GM08714 (cell line): ENCODE measurements around the gene ABCC1.
"Not testable (repeated sequence)": the region's sequence is repeated elsewhere in the genome, so short reads cannot be mapped to it uniquely, and the experiment has no call there.

Experiments used
- H3K4me3 ChIP-seq: fragments of 200-500 bp; sonication (Bioruptor generic); 2 replicates; pipeline ENCODE4 v1.5.1; 2014; ENCODE audit warnings: mild to moderate bottlenecking, low read length, inconsistent platforms
- ZNF274 ChIP-seq: IDR thresholded peaks from 2 replicates; pipeline ENCODE4 v1.6.1; 2012; ENCODE audit warnings: mild to moderate bottlenecking, low read depth, low read length

ABCC1 gene

GRCh38 chr16:15949210-15950160 is at the start of gene ABCC1:
Gene ABCC1 (plus strand): TSS chr16:15949616. CDS start chr16:15949752, 136 bp downstream.
- peak within 1 kb of the TSS; percentile 80 for H3K4me3 ChIP-seq
- TF ChIP-seq ZNF274, result no peak

- no peak for TF ChIP-seq ZNF274
- H3K4me3 ChIP-seq, result no peak overlapping the region
These were observed 49.1 kb upstream of the ABCC1 start for GRCh38 chr16:15900357-15900756.

GRCh38 chr16:15900901-15901500 is 48.4 kb upstream of the ABCC1 start:
- TF ChIP-seq ZNF274, result no peak
- no peak overlapping the region for H3K4me3 ChIP-seq

- no peak overlapping the region for H3K4me3 ChIP-seq
- TF ChIP-seq ZNF274, result no peak
These were observed 45.5 kb upstream of the ABCC1 start for GRCh38 chr16:15903960-15904359.

- H3K4me3 ChIP-seq, result no peak overlapping the region
- no peak for TF ChIP-seq ZNF274
These were observed 43.0 kb upstream of the ABCC1 start for GRCh38 chr16:15906439-15906838.

- no peak for TF ChIP-seq ZNF274
- no peak overlapping the region for H3K4me3 ChIP-seq
These were observed 41.4 kb upstream of the ABCC1 start for GRCh38 chr16:15907863-15908478.

- no peak for TF ChIP-seq ZNF274
- H3K4me3 ChIP-seq, result no peak overlapping the region
These were observed 38.2 kb upstream of the ABCC1 start for GRCh38 chr16:15911198-15911597.

GRCh38 chr16:15913046-15913698 is 36.2 kb upstream of the ABCC1 start:
- no peak overlapping the region for H3K4me3 ChIP-seq
- no peak for TF ChIP-seq ZNF274

- TF ChIP-seq ZNF274, result no peak
- H3K4me3 ChIP-seq, result no peak overlapping the region
These were observed 33.8 kb upstream of the ABCC1 start for GRCh38 chr16:15915555-15916081.

- TF ChIP-seq ZNF274, result no peak
- H3K4me3 ChIP-seq, result no peak overlapping the region
These were observed 33.1 kb upstream of the ABCC1 start for GRCh38 chr16:15916323-15916722.

- H3K4me3 ChIP-seq, result not testable (repeated sequence)
These were observed 31.1 kb upstream of the ABCC1 start for GRCh38 chr16:15918314-15918713.

GRCh38 chr16:15919331-15919730 is 30.1 kb upstream of the ABCC1 start:
- no peak overlapping the region for H3K4me3 ChIP-seq
- TF ChIP-seq ZNF274, result no peak

- no peak for TF ChIP-seq ZNF274
- H3K4me3 ChIP-seq, result no peak overlapping the region
These were observed 24.4 kb upstream of the ABCC1 start for GRCh38 chr16:15924996-15925395.

- no peak for TF ChIP-seq ZNF274
- H3K4me3 ChIP-seq, result no peak overlapping the region
These were observed 23.8 kb upstream of the ABCC1 start for GRCh38 chr16:15925631-15926030.
